ENCODE data around the gene TTC29.

- TF ChIP-seq CTCF (IDR thresholded peaks at IDR 0.05) (no peak), POLR2A (IDR thresholded peaks at IDR 0.05) (no peak), POLR2AphosphoS5 (IDR thresholded peaks at IDR 0.05) (no peak)
Measured at GRCh38 chr4:146763560-146763959, 182.1 kb downstream of the TTC29 start.

Data from breast epithelium (tissue), 3 donors.